ENCODE results near the gene DTWD2.
"Not testable (repeated sequence)": the region's sequence is repeated elsewhere in the genome, so short reads cannot be mapped to it uniquely, and the experiment has no call there.

DTWD2 gene

GRCh38 chr5:118862596-118862995 is 125.8 kb downstream of the DTWD2 start:
- Histone ChIP-seq H3K27ac (ENCODE audit: low read depth, low read length) (no peak overlapping the region), H2AFZ (ENCODE audit: low read depth, low read length, severe bottlenecking) (no peak overlapping the region), H3K36me3 (ENCODE audit: low read length) (no peaks in the 10 kb centered on the region)

GRCh38 chr5:118857700-118858099 is 130.6 kb downstream of the DTWD2 start:
- no peaks in the 10 kb centered on the region for H4K20me1 ChIP-seq (ENCODE audit: low read depth, low read length)
- H3K9me3 ChIP-seq (ENCODE audit: insufficient read depth, low read length), result no peaks in the 10 kb centered on the region
- H3K36me3 ChIP-seq (ENCODE audit: low read length), result no peaks in the 10 kb centered on the region
- no peak overlapping the region for H3K4me2 ChIP-seq (ENCODE audit: low read depth, low read length, poor library complexity, severe bottlenecking)
- TF ChIP-seq EZH2phosphoT487 (conservative IDR thresholded peaks at IDR 0.05; ENCODE audit: low read length), result no peak
- TF ChIP-seq CTCF (IDR thresholded peaks at IDR 0.05; ENCODE audit: insufficient read depth, low read length, poor library complexity, severe bottlenecking), result no peak
- no peaks in the 10 kb centered on the region for H3K9me2 ChIP-seq (replicated peaks; ENCODE audit: insufficient read depth, low read length)
- H3K79me2 ChIP-seq (ENCODE audit: insufficient read depth, low read length), result no peaks in the 10 kb centered on the region
- H3K27ac ChIP-seq (ENCODE audit: low read depth, low read length), result no peak overlapping the region
- H2AFZ ChIP-seq (ENCODE audit: low read depth, low read length, severe bottlenecking), result no peak overlapping the region
- no peaks in the 10 kb centered on the region for H3K27me3 ChIP-seq (ENCODE audit: low read length)
- H3F3A ChIP-seq (ENCODE audit: insufficient read depth), result no peaks in the 10 kb centered on the region
- no peak overlapping the region for H3K9ac ChIP-seq (ENCODE audit: low read length)
- H3K4me3 ChIP-seq (ENCODE audit: insufficient read depth, low read length, poor library complexity, severe bottlenecking), result no peak overlapping the region

More at GRCh38 chr5:118862596-118862995, 125.8 kb downstream of the DTWD2 start:
- Histone ChIP-seq H4K20me1 (ENCODE audit: low read depth, low read length) (no peaks in the 10 kb centered on the region), H3K9me3 (ENCODE audit: insufficient read depth, low read length) (no peaks in the 10 kb centered on the region), H3K27me3 (ENCODE audit: low read length) (no peaks in the 10 kb centered on the region), H3K4me2 (ENCODE audit: low read depth, low read length, poor library complexity, severe bottlenecking) (no peak overlapping the region), H3K9ac (ENCODE audit: low read length) (no peak overlapping the region), H3K9me2 (replicated peaks; ENCODE audit: insufficient read depth, low read length) (no peaks in the 10 kb centered on the region), H3K4me3 (ENCODE audit: insufficient read depth, low read length, poor library complexity, severe bottlenecking) (no peak overlapping the region), H3K79me2 (ENCODE audit: insufficient read depth, low read length) (no peaks in the 10 kb centered on the region), H3F3A (ENCODE audit: insufficient read depth) (no peaks in the 10 kb centered on the region)
- TF ChIP-seq EZH2phosphoT487 (conservative IDR thresholded peaks at IDR 0.05; ENCODE audit: low read length) (no peak), CTCF (IDR thresholded peaks at IDR 0.05; ENCODE audit: insufficient read depth, low read length, poor library complexity, severe bottlenecking) (no peak)

GRCh38 chr5:118854819-118855218 is 133.5 kb downstream of the DTWD2 start:
- no peaks in the 10 kb centered on the region for H3K79me2 ChIP-seq (ENCODE audit: insufficient read depth, low read length)
- no peak overlapping the region for H3K27ac ChIP-seq (ENCODE audit: low read depth, low read length)
- H3F3A ChIP-seq (ENCODE audit: insufficient read depth), result no peaks in the 10 kb centered on the region
- no peak overlapping the region for H3K4me3 ChIP-seq (ENCODE audit: insufficient read depth, low read length, poor library complexity, severe bottlenecking)
- no peaks in the 10 kb centered on the region for H3K36me3 ChIP-seq (ENCODE audit: low read length)
- no peaks in the 10 kb centered on the region for H3K9me3 ChIP-seq (ENCODE audit: insufficient read depth, low read length)
- H2AFZ ChIP-seq (ENCODE audit: low read depth, low read length, severe bottlenecking), result no peak overlapping the region
- H3K9ac ChIP-seq (ENCODE audit: low read length), result no peak overlapping the region
- no peaks in the 10 kb centered on the region for H4K20me1 ChIP-seq (ENCODE audit: low read depth, low read length)
- no peak overlapping the region for H3K4me2 ChIP-seq (ENCODE audit: low read depth, low read length, poor library complexity, severe bottlenecking)
- H3K27me3 ChIP-seq (ENCODE audit: low read length), result no peaks in the 10 kb centered on the region
- TF ChIP-seq EZH2phosphoT487 (conservative IDR thresholded peaks at IDR 0.05; ENCODE audit: low read length), result no peak
- no peaks in the 10 kb centered on the region for H3K9me2 ChIP-seq (replicated peaks; ENCODE audit: insufficient read depth, low read length)

- not testable (repeated sequence) for H3F3A ChIP-seq (ENCODE audit: insufficient read depth); H3K4me3 ChIP-seq (ENCODE audit: insufficient read depth, low read length, poor library complexity, severe bottlenecking); H3K27me3 ChIP-seq (ENCODE audit: low read length); H3K4me2 ChIP-seq (ENCODE audit: low read depth, low read length, poor library complexity, severe bottlenecking); H3K9ac ChIP-seq (ENCODE audit: low read length); H3K9me2 ChIP-seq (replicated peaks; ENCODE audit: insufficient read depth, low read length); H4K20me1 ChIP-seq (ENCODE audit: low read depth, low read length); H2AFZ ChIP-seq (ENCODE audit: low read depth, low read length, severe bottlenecking); H3K79me2 ChIP-seq (ENCODE audit: insufficient read depth, low read length); H3K27ac ChIP-seq (ENCODE audit: low read depth, low read length); H3K9me3 ChIP-seq (ENCODE audit: insufficient read depth, low read length); H3K36me3 ChIP-seq (ENCODE audit: low read length)
These were observed 136.6 kb downstream of the DTWD2 start for GRCh38 chr5:118851785-118852184.

GRCh38 chr5:118849507-118849906 is 138.8 kb downstream of the DTWD2 start:
- H3K4me2 ChIP-seq (ENCODE audit: low read depth, low read length, poor library complexity, severe bottlenecking); H3K27me3 ChIP-seq (ENCODE audit: low read length); H3K9ac ChIP-seq (ENCODE audit: low read length); H3K4me3 ChIP-seq (ENCODE audit: insufficient read depth, low read length, poor library complexity, severe bottlenecking); H3F3A ChIP-seq (ENCODE audit: insufficient read depth); H3K36me3 ChIP-seq (ENCODE audit: low read length); H3K27ac ChIP-seq (ENCODE audit: low read depth, low read length); H4K20me1 ChIP-seq (ENCODE audit: low read depth, low read length); H3K79me2 ChIP-seq (ENCODE audit: insufficient read depth, low read length); H2AFZ ChIP-seq (ENCODE audit: low read depth, low read length, severe bottlenecking); H3K9me3 ChIP-seq (ENCODE audit: insufficient read depth, low read length); H3K9me2 ChIP-seq (replicated peaks; ENCODE audit: insufficient read depth, low read length): not testable (repeated sequence)

All from SU-DHL-6 (cell line).